ENCODE measurements around the gene TMEM165.

The TMEM165 gene

GRCh38 chr4:55407764-55408163 lies 12.0 kb downstream of the TMEM165 start:
- DNase-seq = no peak

- no peak for DNase-seq
Measured at GRCh38 chr4:55409468-55410171, 13.9 kb downstream of the TMEM165 start.

- no peak for DNase-seq
Measured at GRCh38 chr4:55410431-55410830, 14.7 kb downstream of the TMEM165 start.

GRCh38 chr4:55411621-55412020 lies 15.9 kb downstream of the TMEM165 start:
- DNase-seq = no peak

- no peak for DNase-seq
Measured at GRCh38 chr4:55416176-55416575, 20.4 kb downstream of the TMEM165 start.

- DNase-seq = no peak
Measured at GRCh38 chr4:55424791-55425190, 29.0 kb downstream of the TMEM165 start.

GRCh38 chr4:55431710-55432336 lies 36.1 kb downstream of the TMEM165 start:
- DNase-seq = no peak

GRCh38 chr4:55435141-55435841 lies 39.5 kb downstream of the TMEM165 start:
- no peak for DNase-seq

- DNase-seq = no peak
Measured at GRCh38 chr4:55437356-55437796, 41.6 kb downstream of the TMEM165 start.

- DNase-seq = no peak
Measured at GRCh38 chr4:55437823-55438222, 42.1 kb downstream of the TMEM165 start.

- DNase-seq = no peak
Measured at GRCh38 chr4:55438314-55438713, 42.6 kb downstream of the TMEM165 start.

GRCh38 chr4:55439023-55439422 lies 43.3 kb downstream of the TMEM165 start:
- no peak for DNase-seq

GRCh38 chr4:55440786-55441185 lies 45.0 kb downstream of the TMEM165 start:
- no peak for DNase-seq

- no peak for DNase-seq
Measured at GRCh38 chr4:55442541-55442940, 46.8 kb downstream of the TMEM165 start.

- DNase-seq = no peak
Measured at GRCh38 chr4:55444827-55445226, 49.1 kb downstream of the TMEM165 start.

GRCh38 chr4:55445921-55446577 lies 50.3 kb downstream of the TMEM165 start:
- no peak for DNase-seq

GRCh38 chr4:55446578-55446922 lies 50.8 kb downstream of the TMEM165 start:
- DNase-seq = no peak

GRCh38 chr4:55447108-55447708 lies 51.5 kb downstream of the TMEM165 start:
- DNase-seq = no peak

- no peak for DNase-seq
Measured at GRCh38 chr4:55447831-55448230, 52.1 kb downstream of the TMEM165 start.

GRCh38 chr4:55450566-55450965 lies 54.8 kb downstream of the TMEM165 start:
- no peak for DNase-seq

- no peak for DNase-seq
Measured at GRCh38 chr4:55458164-55458563, 62.4 kb downstream of the TMEM165 start.

GRCh38 chr4:55458611-55459010 lies 62.9 kb downstream of the TMEM165 start:
- DNase-seq = no peak

- DNase-seq = no peak
Measured at GRCh38 chr4:55466001-55466400, 70.2 kb downstream of the TMEM165 start.

Measured in activated gamma-delta T cell treated with Interleukin-2 at 50 U/mL for 16 hours (primary cell).